Measurements from ENCODE around the gene IER5L.
"Not testable (repeated sequence)": the region's sequence is repeated elsewhere in the genome, so short reads cannot be mapped to it uniquely, and the experiment has no call there.

The IER5L gene

GRCh38 chr9:129166623-129167557 is 11.2 kb downstream of the IER5L start:
- peaks cover 1% of the 10 kb centered on the region for H3K27me3 Mint-ChIP-seq
- ATAC-seq = peak; percentile 30
- peak; percentile 24 for DNase-seq
- no peaks in the 10 kb centered on the region for H3K9me3 Mint-ChIP-seq
- H3K4me3 Mint-ChIP-seq = peak overlapping the region; percentile 32
- no peaks in the 10 kb centered on the region for H3K36me3 Mint-ChIP-seq (ENCODE audit: low read depth)
- H3K27ac Mint-ChIP-seq = no peak overlapping the region
- peaks cover 23% of the 10 kb centered on the region for H3K4me1 Mint-ChIP-seq

GRCh38 chr9:129165198-129165597 is 12.9 kb downstream of the IER5L start:
- DNase-seq = no peak
- H3K4me1 Mint-ChIP-seq = peaks cover 19% of the 10 kb centered on the region
- ATAC-seq = no peak
- no peaks in the 10 kb centered on the region for H3K27me3 Mint-ChIP-seq
- H3K9me3 Mint-ChIP-seq = no peaks in the 10 kb centered on the region
- no peak overlapping the region for H3K4me3 Mint-ChIP-seq
- H3K27ac Mint-ChIP-seq = no peak overlapping the region
- no peaks in the 10 kb centered on the region for H3K36me3 Mint-ChIP-seq (ENCODE audit: low read depth)

GRCh38 chr9:129164246-129164930 is 13.7 kb downstream of the IER5L start:
- Mint-ChIP-seq H3K27ac (no peak overlapping the region), H3K36me3 (ENCODE audit: low read depth) (no peaks in the 10 kb centered on the region), H3K9me3 (no peaks in the 10 kb centered on the region), H3K4me1 (peaks cover 16% of the 10 kb centered on the region), H3K4me3 (no peak overlapping the region), H3K27me3 (no peaks in the 10 kb centered on the region)
- ATAC-seq (no peak), DNase-seq (no peak)

GRCh38 chr9:129163753-129164152 is 14.3 kb downstream of the IER5L start:
- H3K27ac Mint-ChIP-seq = no peak overlapping the region
- H3K27me3 Mint-ChIP-seq = no peaks in the 10 kb centered on the region
- ATAC-seq = peak; percentile 13
- no peaks in the 10 kb centered on the region for H3K9me3 Mint-ChIP-seq
- no peak overlapping the region for H3K4me3 Mint-ChIP-seq
- H3K36me3 Mint-ChIP-seq (ENCODE audit: low read depth) = no peaks in the 10 kb centered on the region
- peaks cover 16% of the 10 kb centered on the region for H3K4me1 Mint-ChIP-seq
- DNase-seq = no peak

- H3K4me1 Mint-ChIP-seq = peaks cover 16% of the 10 kb centered on the region
- not testable (repeated sequence) for ATAC-seq; H3K27ac Mint-ChIP-seq; H3K36me3 Mint-ChIP-seq (ENCODE audit: low read depth); H3K9me3 Mint-ChIP-seq; H3K4me3 Mint-ChIP-seq; DNase-seq; H3K27me3 Mint-ChIP-seq
Measured at GRCh38 chr9:129163198-129163670, 14.8 kb downstream of the IER5L start.

GRCh38 chr9:129162497-129163197 is 15.4 kb downstream of the IER5L start:
- H3K36me3 Mint-ChIP-seq (ENCODE audit: low read depth) = no peaks in the 10 kb centered on the region
- H3K27me3 Mint-ChIP-seq = no peaks in the 10 kb centered on the region

GRCh38 chr9:129161534-129161837 is 16.6 kb downstream of the IER5L start:
- no peaks in the 10 kb centered on the region for H3K27me3 Mint-ChIP-seq
- no peaks in the 10 kb centered on the region for H3K4me1 Mint-ChIP-seq
- no peaks in the 10 kb centered on the region for H3K36me3 Mint-ChIP-seq (ENCODE audit: low read depth)
- H3K27ac Mint-ChIP-seq = no peak overlapping the region
- DNase-seq (no peak), ATAC-seq (no peak)
- no peaks in the 10 kb centered on the region for H3K9me3 Mint-ChIP-seq
- H3K4me3 Mint-ChIP-seq = no peak overlapping the region

More at GRCh38 chr9:129162497-129163197, 15.4 kb downstream of the IER5L start:
- DNase-seq (no peak), ATAC-seq (no peak)
- no peaks in the 10 kb centered on the region for H3K9me3 Mint-ChIP-seq
- H3K4me1 Mint-ChIP-seq = peaks cover 11% of the 10 kb centered on the region
- H3K4me3 Mint-ChIP-seq = no peak overlapping the region
- H3K27ac Mint-ChIP-seq = no peak overlapping the region

GRCh38 chr9:129160712-129161533 is 17.1 kb downstream of the IER5L start:
- Mint-ChIP-seq H3K4me1 (no peaks in the 10 kb centered on the region), H3K9me3 (no peaks in the 10 kb centered on the region), H3K4me3 (no peak overlapping the region), H3K36me3 (ENCODE audit: low read depth) (no peaks in the 10 kb centered on the region), H3K27me3 (no peaks in the 10 kb centered on the region), H3K27ac (no peak overlapping the region)
- DNase-seq = no peak
- no peak for ATAC-seq

GRCh38 chr9:129156163-129156562 is 21.9 kb downstream of the IER5L start:
- Mint-ChIP-seq H3K27ac (no peak overlapping the region), H3K4me3 (no peak overlapping the region), H3K4me1 (no peaks in the 10 kb centered on the region), H3K9me3 (no peaks in the 10 kb centered on the region), H3K36me3 (ENCODE audit: low read depth) (no peaks in the 10 kb centered on the region), H3K27me3 (no peaks in the 10 kb centered on the region)
- DNase-seq (no peak), ATAC-seq (no peak)

- Mint-ChIP-seq H3K4me3 (no peak overlapping the region), H3K27me3 (no peaks in the 10 kb centered on the region), H3K4me1 (no peaks in the 10 kb centered on the region), H3K9me3 (no peaks in the 10 kb centered on the region), H3K36me3 (ENCODE audit: low read depth) (no peaks in the 10 kb centered on the region), H3K27ac (no peak overlapping the region)
- DNase-seq = no peak
- ATAC-seq = no peak
Measured at GRCh38 chr9:129154866-129155477, 23.1 kb downstream of the IER5L start.

- no peak overlapping the region for H3K27ac Mint-ChIP-seq
- peaks cover 2% of the 10 kb centered on the region for H3K4me1 Mint-ChIP-seq
- ATAC-seq = no peak
- no peaks in the 10 kb centered on the region for H3K9me3 Mint-ChIP-seq
- no peaks in the 10 kb centered on the region for H3K36me3 Mint-ChIP-seq (ENCODE audit: low read depth)
- no peaks in the 10 kb centered on the region for H3K27me3 Mint-ChIP-seq
- no peak overlapping the region for H3K4me3 Mint-ChIP-seq
- no peak for DNase-seq
Measured at GRCh38 chr9:129151469-129151868, 26.6 kb downstream of the IER5L start.

- Mint-ChIP-seq H3K27me3 (no peaks in the 10 kb centered on the region), H3K27ac (no peak overlapping the region), H3K36me3 (ENCODE audit: low read depth) (no peaks in the 10 kb centered on the region), H3K4me3 (no peak overlapping the region), H3K4me1 (peaks cover 2% of the 10 kb centered on the region), H3K9me3 (no peaks in the 10 kb centered on the region)
- ATAC-seq (no peak), DNase-seq (no peak)
Measured at GRCh38 chr9:129150672-129151211, 27.3 kb downstream of the IER5L start.

GRCh38 chr9:129150122-129150521 is 27.9 kb downstream of the IER5L start:
- ATAC-seq (no peak), DNase-seq (no peak)
- H3K4me1 Mint-ChIP-seq = peaks cover 2% of the 10 kb centered on the region
- no peak overlapping the region for H3K27ac Mint-ChIP-seq
- no peaks in the 10 kb centered on the region for H3K9me3 Mint-ChIP-seq
- H3K27me3 Mint-ChIP-seq = no peaks in the 10 kb centered on the region
- no peaks in the 10 kb centered on the region for H3K36me3 Mint-ChIP-seq (ENCODE audit: low read depth)
- H3K4me3 Mint-ChIP-seq = no peak overlapping the region
